SU-DHL-6 (cell line): ENCODE results near the gene R3HDM2.

Experiments used
- H2AFZ ChIP-seq: fragments of 200-600 bp; sonication (generic); 2 replicates; pipeline ENCODE4 v1.6.1; 2014; ENCODE audit warnings: low read depth, mild to moderate bottlenecking, moderate library complexity, mixed read lengths, antibody characterized with exemption, low read length; ENCODE audit not compliant: severe bottlenecking
- H3F3A ChIP-seq: fragments of 200-600 bp; shearing (Covaris generic); 2 replicates; pipeline ENCODE4 v1.6.0; 2016; ENCODE audit warnings: antibody characterized with exemption, mild to moderate bottlenecking; ENCODE audit not compliant: insufficient read depth
- H3K27ac ChIP-seq: fragments of 200-600 bp; sonication (generic); 2 replicates; pipeline ENCODE4 v1.5.1; 2016; ENCODE audit warnings: low read depth, mild to moderate bottlenecking, low read length, moderate library complexity, mixed read lengths
- H3K27me3 ChIP-seq: fragments of 200-600 bp; sonication (generic), shearing (Covaris generic); 2 replicates; pipeline ENCODE4 v1.6.0; 2014; ENCODE audit warnings: mild to moderate bottlenecking, low read length
- H3K36me3 ChIP-seq: fragments of 200-600 bp; sonication (generic); 2 replicates; pipeline ENCODE4 v1.6.1; 2014; ENCODE audit warnings: mild to moderate bottlenecking, low read length, mixed read lengths
- H3K4me2 ChIP-seq: fragments of 300-600, 200-600 bp; shearing (Covaris generic), sonication (generic); 2 replicates; pipeline ENCODE4 v1.6.0; 2014; ENCODE audit warnings: low read length, low read depth, mild to moderate bottlenecking; ENCODE audit not compliant: poor library complexity, severe bottlenecking
- H3K4me3 ChIP-seq: fragments of 200-600 bp; sonication (generic); 2 replicates; pipeline ENCODE4 v1.5.1; 2014; ENCODE audit warnings: antibody characterized with exemption, low read length, mild to moderate bottlenecking, mixed read lengths; ENCODE audit not compliant: insufficient read depth, poor library complexity, severe bottlenecking
- H3K79me2 ChIP-seq: fragments of 200-600 bp; sonication (generic); 2 replicates; pipeline ENCODE4 v1.6.1; 2014; ENCODE audit warnings: mild to moderate bottlenecking, low read length, moderate library complexity; ENCODE audit not compliant: insufficient read depth
- H3K9ac ChIP-seq: fragments of 200-600 bp; sonication (generic); 2 replicates; pipeline ENCODE4 v1.7.0; 2014; ENCODE audit warnings: mild to moderate bottlenecking, low read length
- H3K9me2 ChIP-seq: fragments of 200-600 bp; sonication (generic); replicated peaks from 2 replicates; pipeline ENCODE4 v1.6.1; 2014; ENCODE audit warnings: low read length; ENCODE audit not compliant: insufficient read depth
- H3K9me3 ChIP-seq: fragments of 200-600 bp; sonication (generic); 2 replicates; pipeline ENCODE4 v1.6.1; 2014; ENCODE audit warnings: low read length, mixed read lengths; ENCODE audit not compliant: insufficient read depth
- H4K20me1 ChIP-seq: fragments of 200-600 bp; sonication (generic); 2 replicates; pipeline ENCODE4 v1.6.1; 2014; ENCODE audit warnings: low read depth, mild to moderate bottlenecking, antibody characterized with exemption, low read length, moderate library complexity, mixed read lengths
- EZH2phosphoT487 ChIP-seq: fragments of 200-600 bp; sonication (generic), shearing (Covaris generic); conservative IDR thresholded peaks from 2 replicates; pipeline ENCODE4 v1.6.1; 2018; ENCODE audit warnings: mild to moderate bottlenecking, antibody characterized with exemption, low read length, moderate library complexity, mixed read lengths
- TF ChIP-seq, protein P1 (sequence below): fragments of 200-600 bp; sonication (generic); IDR thresholded peaks from one replicate; pipeline ENCODE4 v1.5.1; 2017; ENCODE audit warnings: antibody characterized with exemption, mild to moderate bottlenecking, low read length, moderate library complexity; ENCODE audit not compliant: insufficient read depth, poor library complexity, severe bottlenecking

R3HDM2 gene

DNA sequence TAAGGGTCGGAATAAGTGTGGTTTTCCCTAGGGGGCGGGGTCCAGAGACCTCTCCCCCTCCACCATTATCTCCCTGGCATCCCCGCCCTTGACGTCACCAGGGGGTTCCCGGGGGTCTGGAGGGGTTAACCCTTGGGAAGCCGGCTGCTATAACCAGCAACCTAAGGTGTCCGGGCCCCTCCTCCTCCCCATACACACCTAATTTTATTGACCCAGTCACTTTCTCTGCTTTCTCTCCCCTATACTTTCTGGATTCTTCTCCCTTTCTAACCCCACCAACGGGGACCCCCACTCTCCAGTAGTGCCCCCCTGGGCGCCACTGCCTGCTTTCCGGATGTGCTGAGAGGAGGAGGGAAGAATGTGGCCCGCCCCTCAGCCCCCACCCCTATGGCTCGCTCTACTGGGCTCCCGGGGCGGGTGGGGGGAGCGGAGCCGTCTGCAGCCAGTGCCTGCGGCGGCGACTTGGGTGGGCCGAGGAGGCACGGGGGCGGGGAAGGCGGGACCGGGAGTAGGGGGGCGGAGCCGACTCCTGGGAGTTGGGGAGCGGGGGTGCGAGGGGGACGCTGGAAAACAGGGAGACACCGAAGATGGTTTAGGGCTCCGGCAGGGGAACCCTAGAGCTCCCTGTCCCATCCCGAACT lies 30.6 kb upstream of the R3HDM2 start:
- H3K4me2 ChIP-seq = peak overlapping the region; percentile 89
- TF ChIP-seq, protein P1, sequence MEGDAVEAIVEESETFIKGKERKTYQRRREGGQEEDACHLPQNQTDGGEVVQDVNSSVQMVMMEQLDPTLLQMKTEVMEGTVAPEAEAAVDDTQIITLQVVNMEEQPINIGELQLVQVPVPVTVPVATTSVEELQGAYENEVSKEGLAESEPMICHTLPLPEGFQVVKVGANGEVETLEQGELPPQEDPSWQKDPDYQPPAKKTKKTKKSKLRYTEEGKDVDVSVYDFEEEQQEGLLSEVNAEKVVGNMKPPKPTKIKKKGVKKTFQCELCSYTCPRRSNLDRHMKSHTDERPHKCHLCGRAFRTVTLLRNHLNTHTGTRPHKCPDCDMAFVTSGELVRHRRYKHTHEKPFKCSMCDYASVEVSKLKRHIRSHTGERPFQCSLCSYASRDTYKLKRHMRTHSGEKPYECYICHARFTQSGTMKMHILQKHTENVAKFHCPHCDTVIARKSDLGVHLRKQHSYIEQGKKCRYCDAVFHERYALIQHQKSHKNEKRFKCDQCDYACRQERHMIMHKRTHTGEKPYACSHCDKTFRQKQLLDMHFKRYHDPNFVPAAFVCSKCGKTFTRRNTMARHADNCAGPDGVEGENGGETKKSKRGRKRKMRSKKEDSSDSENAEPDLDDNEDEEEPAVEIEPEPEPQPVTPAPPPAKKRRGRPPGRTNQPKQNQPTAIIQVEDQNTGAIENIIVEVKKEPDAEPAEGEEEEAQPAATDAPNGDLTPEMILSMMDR = no peak
- TF ChIP-seq EZH2phosphoT487 = no peak
- peak overlapping the region; percentile 75 for H3K27ac ChIP-seq
- no peaks in the 10 kb centered on the region for H3K9me3 ChIP-seq
- peak overlapping the region; percentile 0 for H2AFZ ChIP-seq
- no peaks in the 10 kb centered on the region for H4K20me1 ChIP-seq
- no peaks in the 10 kb centered on the region for H3K9me2 ChIP-seq
- no peaks in the 10 kb centered on the region for H3K36me3 ChIP-seq
- H3K79me2 ChIP-seq = no peaks in the 10 kb centered on the region; the same call in 1 of the 2 replicates
- peaks cover 14% of the 10 kb centered on the region for H3F3A ChIP-seq
- peak overlapping the region; percentile 59 for H3K9ac ChIP-seq
- peak overlapping the region; percentile 96 for H3K4me3 ChIP-seq
- no peaks in the 10 kb centered on the region for H3K27me3 ChIP-seq

DNA sequence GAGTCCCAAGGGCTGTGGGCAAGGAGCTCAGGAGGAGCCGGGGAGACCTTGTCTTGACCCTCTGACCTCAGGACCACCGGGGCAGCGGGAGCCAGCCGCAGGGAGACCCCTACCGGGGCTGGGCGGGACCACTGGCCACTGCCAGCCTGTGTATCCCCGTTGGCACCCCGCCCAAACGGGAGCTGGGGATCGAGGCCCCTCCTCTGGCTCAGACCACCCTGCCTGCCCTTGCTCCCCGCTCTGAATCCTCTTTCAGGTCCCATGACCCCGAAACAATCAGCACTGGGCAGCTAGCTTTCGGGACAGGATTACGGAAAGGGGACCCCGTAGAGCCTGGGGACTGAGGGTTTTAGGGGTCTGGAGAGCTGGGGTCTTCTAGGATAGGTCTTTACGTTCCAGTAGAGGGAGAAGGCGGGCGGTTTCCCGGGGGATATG lies 30.0 kb upstream of the R3HDM2 start:
- Histone ChIP-seq H3K27ac (peak overlapping the region; percentile 75), H3F3A (peaks cover 14% of the 10 kb centered on the region), H3K9me3 (no peaks in the 10 kb centered on the region), H3K79me2 (no peaks in the 10 kb centered on the region; the same call in 1 of the 2 replicates), H3K36me3 (no peaks in the 10 kb centered on the region), H2AFZ (no peak overlapping the region), H3K4me2 (peak overlapping the region; percentile 89), H4K20me1 (no peaks in the 10 kb centered on the region), H3K4me3 (peak overlapping the region; percentile 96), H3K9ac (peak overlapping the region; percentile 59), H3K9me2 (no peaks in the 10 kb centered on the region), H3K27me3 (no peaks in the 10 kb centered on the region)
- TF ChIP-seq, protein P1 = no peak
- TF ChIP-seq EZH2phosphoT487 = no peak

DNA sequence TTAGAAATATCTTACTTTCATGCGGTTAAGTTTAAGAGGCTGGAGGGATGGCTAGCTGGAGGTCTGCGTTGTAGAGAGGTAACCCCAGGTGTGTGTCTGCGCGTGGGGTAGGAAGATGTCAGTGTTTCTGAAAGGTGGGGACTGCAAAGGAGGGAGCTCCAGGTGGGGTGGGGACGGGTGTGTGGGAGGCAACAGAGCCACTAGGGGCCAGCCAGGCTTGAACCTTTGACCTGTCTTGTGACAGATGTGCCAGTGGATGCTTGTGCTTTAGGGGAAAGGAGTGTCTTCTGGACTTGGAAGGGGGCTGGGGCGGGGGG lies 29.6 kb upstream of the R3HDM2 start:
- H3K79me2 ChIP-seq = no peaks in the 10 kb centered on the region; the same call in 1 of the 2 replicates
- peak overlapping the region; percentile 96 for H3K4me3 ChIP-seq
- H3F3A ChIP-seq = peaks cover 14% of the 10 kb centered on the region
- TF ChIP-seq, protein P1 = no peak
- no peak for TF ChIP-seq EZH2phosphoT487
- no peak overlapping the region for H2AFZ ChIP-seq
- H3K9me2 ChIP-seq = no peaks in the 10 kb centered on the region
- peak overlapping the region; percentile 75 for H3K27ac ChIP-seq
- H3K9me3 ChIP-seq = no peaks in the 10 kb centered on the region
- H3K9ac ChIP-seq = peak overlapping the region; percentile 59
- peak overlapping the region; percentile 89 for H3K4me2 ChIP-seq
- no peaks in the 10 kb centered on the region for H3K36me3 ChIP-seq
- no peaks in the 10 kb centered on the region for H4K20me1 ChIP-seq
- no peaks in the 10 kb centered on the region for H3K27me3 ChIP-seq
